Measurements from ENCODE around the gene LDHD.

DNA sequence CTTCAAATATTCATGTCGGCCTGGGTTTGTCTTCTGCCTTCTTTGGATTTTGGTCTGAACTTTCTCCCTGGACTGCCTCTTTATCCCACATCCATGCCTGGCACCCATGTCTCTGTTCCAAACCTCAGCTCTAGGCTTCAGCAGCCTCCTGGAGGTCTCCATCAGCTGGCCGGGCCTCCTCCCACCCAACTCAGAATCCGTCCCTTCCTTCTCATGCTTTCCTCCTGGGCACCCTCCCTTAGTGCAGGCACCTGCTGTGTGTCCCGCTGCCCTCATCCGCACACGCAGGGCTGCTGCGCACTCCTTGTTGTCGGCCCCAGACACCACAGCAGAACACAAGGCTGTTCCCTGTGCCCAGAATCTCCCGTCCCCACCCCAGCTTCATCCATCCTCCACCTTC is 14.0 kb downstream of the LDHD start:
- TF ChIP-seq POLR2A (IDR thresholded peaks at IDR 0.05) = no peak
- TF ChIP-seq, protein P1, sequence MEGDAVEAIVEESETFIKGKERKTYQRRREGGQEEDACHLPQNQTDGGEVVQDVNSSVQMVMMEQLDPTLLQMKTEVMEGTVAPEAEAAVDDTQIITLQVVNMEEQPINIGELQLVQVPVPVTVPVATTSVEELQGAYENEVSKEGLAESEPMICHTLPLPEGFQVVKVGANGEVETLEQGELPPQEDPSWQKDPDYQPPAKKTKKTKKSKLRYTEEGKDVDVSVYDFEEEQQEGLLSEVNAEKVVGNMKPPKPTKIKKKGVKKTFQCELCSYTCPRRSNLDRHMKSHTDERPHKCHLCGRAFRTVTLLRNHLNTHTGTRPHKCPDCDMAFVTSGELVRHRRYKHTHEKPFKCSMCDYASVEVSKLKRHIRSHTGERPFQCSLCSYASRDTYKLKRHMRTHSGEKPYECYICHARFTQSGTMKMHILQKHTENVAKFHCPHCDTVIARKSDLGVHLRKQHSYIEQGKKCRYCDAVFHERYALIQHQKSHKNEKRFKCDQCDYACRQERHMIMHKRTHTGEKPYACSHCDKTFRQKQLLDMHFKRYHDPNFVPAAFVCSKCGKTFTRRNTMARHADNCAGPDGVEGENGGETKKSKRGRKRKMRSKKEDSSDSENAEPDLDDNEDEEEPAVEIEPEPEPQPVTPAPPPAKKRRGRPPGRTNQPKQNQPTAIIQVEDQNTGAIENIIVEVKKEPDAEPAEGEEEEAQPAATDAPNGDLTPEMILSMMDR (IDR thresholded peaks at IDR 0.05) = no peak

Measured in Peyer's patch (tissue), 4 donors.